Left forelimb (tissue), 1 donor: ENCODE data around the gene RIN3.

ENCODE experiments used
- DNase-seq: peaks from one replicate; pipeline ENCODE4 v3.0.0-alpha.2; 2018; ENCODE audit warnings: low spot score

RIN3 gene

GRCh38 chr14:92513204-92513965 lies at the start of gene RIN3:
Gene RIN3, plus strand, starts transcription at chr14:92513781. Its CDS starts 152 bp downstream, at chr14:92513933.
- peak; percentile 81 for DNase-seq

- no peak for DNase-seq
Measured at GRCh38 chr14:92464156-92464555, 49.4 kb upstream of the RIN3 start.

GRCh38 chr14:92464716-92465115 lies 48.9 kb upstream of the RIN3 start:
- DNase-seq: no peak

- no peak for DNase-seq
Measured at GRCh38 chr14:92465353-92466055, 48.1 kb upstream of the RIN3 start.

- no peak for DNase-seq
Measured at GRCh38 chr14:92466059-92466458, 47.5 kb upstream of the RIN3 start.

GRCh38 chr14:92469515-92469914 lies 44.1 kb upstream of the RIN3 start:
- no peak for DNase-seq

GRCh38 chr14:92470215-92470614 lies 43.4 kb upstream of the RIN3 start:
- DNase-seq: no peak

- no peak for DNase-seq
Measured at GRCh38 chr14:92470811-92471210, 42.8 kb upstream of the RIN3 start.

- no peak for DNase-seq
Measured at GRCh38 chr14:92471919-92472318, 41.7 kb upstream of the RIN3 start.

- no peak for DNase-seq
Measured at GRCh38 chr14:92472860-92473259, 40.7 kb upstream of the RIN3 start.

- DNase-seq: no peak
Measured at GRCh38 chr14:92473261-92473968, 40.2 kb upstream of the RIN3 start.

GRCh38 chr14:92473969-92474535 lies 39.5 kb upstream of the RIN3 start:
- no peak for DNase-seq

GRCh38 chr14:92475037-92475436 lies 38.5 kb upstream of the RIN3 start:
- no peak for DNase-seq

- no peak for DNase-seq
Measured at GRCh38 chr14:92475451-92476187, 38.0 kb upstream of the RIN3 start.

- no peak for DNase-seq
Measured at GRCh38 chr14:92480856-92481255, 32.7 kb upstream of the RIN3 start.

GRCh38 chr14:92481386-92481785 lies 32.2 kb upstream of the RIN3 start:
- DNase-seq: no peak

- DNase-seq: no peak
Measured at GRCh38 chr14:92481811-92482555, 31.6 kb upstream of the RIN3 start.

GRCh38 chr14:92482621-92483319 lies 30.8 kb upstream of the RIN3 start:
- no peak for DNase-seq

- no peak for DNase-seq
Measured at GRCh38 chr14:92484132-92484823, 29.3 kb upstream of the RIN3 start.

GRCh38 chr14:92486881-92487280 lies 26.7 kb upstream of the RIN3 start:
- no peak for DNase-seq
